Umbilical cord (tissue), 2 donors: ENCODE measurements around the gene C3AR1. TPM values are rescaled to one million over a fixed set of nuclear protein-coding genes. Genes with fewer than 3 reads are reported as not detected.
"Not testable (repeated sequence)": the region's sequence is repeated elsewhere in the genome, so short reads cannot be mapped to it uniquely, and the experiment has no call there.

ENCODE experiments used
- DNase-seq: peaks from one replicate; pipeline ENCODE4 v3.0.0-alpha.2; 2015; ENCODE audit warnings: low spot score
- total RNA-seq: library from RNA; depleted of rRNA; stranded (reverse); fragments of >200 nt; gene quantifications from one replicate; pipeline ENCODE4 v1.2.3, GENCODE V29; 2014; ENCODE audit warnings: low replicate concordance; ENCODE audit not compliant: insufficient read depth

The C3AR1 gene
- total RNA-seq, 1 donor from 2014 or later = 9.6 TPM

DNA sequence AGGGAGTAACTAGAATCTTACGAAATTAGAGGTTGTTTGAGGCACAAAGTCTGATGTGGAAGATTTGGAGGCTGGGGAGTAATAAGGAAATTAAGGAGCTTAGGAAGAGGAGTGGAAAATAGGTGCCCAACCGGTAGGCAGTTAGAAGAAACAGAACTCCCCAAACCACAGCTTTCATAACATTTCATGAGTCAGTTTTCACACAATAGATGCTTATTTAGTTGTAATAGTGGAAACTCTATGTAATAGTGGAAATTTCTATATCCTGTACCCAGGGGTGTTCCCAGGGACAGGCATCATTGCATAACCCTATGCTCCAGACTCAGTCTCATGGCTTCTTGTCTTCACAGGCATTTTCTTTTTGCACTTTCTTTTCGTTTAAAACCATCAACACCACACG is 8.3 kb downstream of the C3AR1 start:
- DNase-seq = no peak

- DNase-seq = no peak
These were observed 8.9 kb downstream of the C3AR1 start for GRCh38 chr12:8057306-8057705.

DNA sequence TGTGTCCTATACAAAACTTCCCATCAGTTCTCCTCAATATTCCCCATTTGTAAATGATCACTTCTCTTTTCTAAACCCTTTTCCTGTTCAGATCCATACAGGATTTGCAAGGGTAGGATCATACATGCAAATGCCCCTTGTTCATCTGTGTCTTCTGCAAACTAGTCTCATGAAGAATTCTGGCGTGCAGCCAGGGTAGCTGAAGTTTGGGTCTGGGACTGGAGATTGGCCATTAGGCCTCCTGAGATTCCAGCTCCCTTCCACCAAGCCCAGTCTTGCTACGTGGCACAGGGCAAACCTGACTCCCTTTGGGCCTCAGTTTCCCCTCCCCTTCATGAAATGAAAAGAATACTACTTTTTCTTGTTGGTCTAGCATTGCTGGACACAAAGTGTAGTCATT is 11.3 kb downstream of the C3AR1 start:
- no peak for DNase-seq

DNA sequence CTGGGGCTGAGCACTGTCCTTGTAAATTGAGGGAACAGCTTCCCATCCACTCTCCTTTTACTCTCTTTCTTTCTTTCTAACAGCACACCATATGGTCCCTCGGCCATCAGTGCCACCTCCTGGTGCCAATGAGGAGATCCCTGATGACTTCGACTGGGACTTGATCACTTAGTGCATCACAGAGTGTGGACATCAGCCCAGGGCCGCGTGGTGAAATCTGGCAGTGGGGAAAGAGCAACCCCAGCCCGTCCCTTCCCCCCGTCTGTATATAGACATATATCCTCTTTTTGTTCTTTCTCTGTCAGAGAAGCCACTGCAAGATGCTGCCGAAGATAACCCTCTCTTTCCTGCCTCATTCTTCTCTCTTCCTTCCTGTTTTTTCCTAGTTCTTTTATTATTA is 13.5 kb downstream of the C3AR1 start:
- DNase-seq = no peak

- DNase-seq = no peak
These were observed 15.4 kb downstream of the C3AR1 start for GRCh38 chr12:8050600-8051250.

DNA sequence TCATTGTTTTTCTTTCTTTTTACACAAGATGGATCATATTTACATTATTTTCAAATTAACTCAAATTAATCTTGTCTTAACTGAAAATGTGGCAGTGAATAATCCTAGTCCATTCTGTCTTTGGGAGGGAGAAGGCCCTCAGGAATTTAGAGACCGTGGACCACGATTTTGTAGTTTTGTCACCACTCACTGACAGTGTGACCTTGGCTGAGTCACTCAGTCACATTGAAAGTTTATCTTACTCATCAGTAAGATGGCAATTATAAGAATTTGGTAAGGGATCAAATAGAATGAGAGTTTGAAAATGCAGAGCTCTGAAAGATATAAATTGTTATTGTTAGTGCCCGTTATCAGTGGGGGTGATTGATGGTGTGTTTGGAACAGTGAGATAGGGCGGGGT is 17.3 kb downstream of the C3AR1 start:
- DNase-seq = no peak

DNA sequence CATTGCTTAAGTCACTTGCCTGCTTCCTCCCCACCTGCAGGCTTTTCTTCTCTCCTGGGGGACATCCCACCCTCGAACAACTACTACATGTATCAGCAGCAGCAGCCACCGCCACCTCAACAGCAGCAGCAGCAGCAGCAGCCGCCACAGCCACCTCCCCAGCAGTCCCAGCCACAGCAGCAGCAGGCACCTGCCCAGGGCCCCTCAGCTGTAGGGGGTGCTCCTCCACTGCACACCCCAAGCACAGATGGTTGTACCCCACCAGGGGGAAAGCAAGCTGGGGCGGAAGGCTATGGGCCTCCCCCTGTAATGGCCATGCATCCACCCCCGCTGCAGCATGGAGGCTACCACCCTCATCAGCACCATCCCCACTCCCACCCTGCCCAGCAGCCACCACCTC is 18.3 kb downstream of the C3AR1 start:
- DNase-seq = no peak

DNA sequence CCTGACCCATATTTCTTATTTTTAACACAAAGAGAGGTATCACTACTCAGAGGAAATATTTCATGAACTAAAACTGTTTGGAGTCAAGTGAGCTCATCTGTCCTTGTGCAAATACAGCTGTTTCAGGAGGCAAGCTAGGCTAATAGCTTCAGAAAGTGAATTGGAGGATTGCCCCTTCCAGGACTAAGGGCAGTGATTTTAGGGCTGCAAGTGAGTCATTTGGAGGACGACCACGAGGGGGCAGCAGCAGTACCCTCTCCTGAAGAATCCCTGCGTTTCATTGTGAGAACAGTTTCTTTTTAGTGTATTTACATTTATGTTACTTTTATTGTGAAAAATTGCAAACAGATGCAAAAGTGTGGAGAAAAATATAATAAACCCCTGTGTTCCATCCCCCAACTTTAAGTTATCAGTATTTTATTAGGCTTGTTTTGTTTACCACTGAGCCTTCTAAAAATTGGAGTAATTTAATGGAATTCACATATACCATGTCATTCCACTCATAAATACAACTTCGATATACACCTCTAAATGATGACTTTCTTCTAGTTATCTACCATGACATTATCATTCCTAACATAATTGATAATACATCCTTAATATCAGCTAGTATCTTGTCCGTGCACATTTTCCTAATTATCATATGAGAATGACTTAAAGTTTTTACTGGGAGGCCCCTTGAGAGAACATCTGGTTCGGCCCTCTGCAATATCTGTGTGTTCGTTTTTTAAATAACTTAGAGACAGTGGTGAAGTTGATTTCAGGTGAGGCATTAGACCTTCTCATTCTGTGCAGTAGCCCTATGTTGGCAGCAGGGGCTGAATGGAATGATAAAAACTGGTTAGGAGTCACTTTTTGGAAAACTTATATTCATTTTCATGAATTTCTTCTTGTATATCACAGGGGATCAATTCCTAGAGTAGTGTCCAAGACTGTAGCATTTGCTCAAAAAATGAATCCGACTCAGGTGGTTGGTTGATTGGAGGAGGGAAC is 19.9 kb downstream of the C3AR1 start:
- DNase-seq = peak; percentile 75

DNA sequence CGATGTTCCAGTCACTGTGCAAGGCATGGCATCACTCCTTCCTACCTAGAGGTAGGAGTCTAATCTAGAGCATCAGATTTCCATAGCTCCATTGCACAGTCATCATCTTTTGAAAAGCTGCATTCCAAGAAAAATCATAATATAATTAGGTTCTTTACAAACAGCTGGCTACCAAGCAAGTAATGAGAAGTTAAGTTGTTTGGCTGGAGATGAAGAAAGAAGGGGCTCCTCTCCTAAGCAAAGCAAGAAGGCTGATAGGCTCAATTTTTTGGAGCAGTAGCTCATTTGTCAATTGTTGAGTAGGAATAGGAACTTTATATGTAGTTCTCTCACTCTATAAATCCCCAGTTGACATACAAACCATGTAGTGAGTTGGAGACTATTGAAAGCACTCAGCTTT is 25.4 kb downstream of the C3AR1 start:
- no peak for DNase-seq

DNA sequence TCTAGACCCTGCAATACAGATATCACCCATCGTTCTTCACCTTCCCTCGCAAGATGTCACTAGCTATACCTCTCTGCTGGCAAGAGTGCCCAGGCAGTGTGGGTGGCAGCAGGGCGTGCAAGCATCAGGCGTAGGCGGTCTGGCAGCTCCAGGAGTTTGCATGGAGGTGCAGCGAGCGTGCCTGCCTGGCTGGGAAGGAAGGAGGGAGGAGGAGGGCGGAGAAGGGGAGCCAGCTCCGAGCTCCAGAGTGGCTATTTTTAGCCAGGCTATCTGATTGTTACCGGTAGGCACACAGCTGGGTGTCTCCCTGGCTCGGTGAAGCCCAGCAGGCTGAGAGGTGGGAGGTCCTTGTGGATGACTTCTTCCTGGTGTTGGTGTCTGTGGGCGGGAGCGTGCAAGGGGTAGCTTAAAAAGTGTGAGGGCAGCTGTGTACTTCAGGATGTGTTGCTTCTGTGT is 27.5 kb downstream of the C3AR1 start:
- peak; percentile 59 for DNase-seq

GRCh38 chr12:8037947-8038346 is 28.2 kb downstream of the C3AR1 start:
- DNase-seq = no peak

DNA sequence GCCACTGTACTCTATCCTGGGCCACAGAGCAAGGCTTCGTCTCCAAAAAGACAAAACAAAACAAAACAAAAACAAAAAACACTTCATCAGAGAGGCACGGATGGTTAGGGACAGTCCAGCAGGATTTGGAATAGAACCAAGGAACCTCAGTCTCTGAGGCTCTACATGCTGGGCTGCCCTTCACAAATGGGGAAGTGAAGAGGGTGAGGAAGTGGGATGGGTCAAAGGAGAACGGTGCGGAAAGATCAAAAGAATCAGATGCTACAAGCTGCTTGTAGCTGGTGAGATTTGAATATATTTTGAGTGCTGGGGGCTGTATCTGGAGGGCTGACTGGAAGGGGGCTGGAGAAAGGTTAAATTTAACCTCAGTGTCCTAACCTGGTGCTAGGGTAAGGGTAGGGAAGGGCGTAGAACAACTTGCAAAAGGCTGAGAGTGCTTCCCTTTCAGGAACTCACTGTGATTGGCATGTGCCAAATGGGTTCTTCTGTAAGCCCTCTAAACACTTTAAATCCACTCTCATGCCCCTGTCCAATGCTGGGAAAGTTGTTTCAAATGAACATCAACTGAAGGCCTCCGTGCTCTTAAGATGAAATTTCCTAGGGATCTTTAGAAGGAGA is 29.0 kb downstream of the C3AR1 start:
- DNase-seq = no peak

- DNase-seq = no peak
These were observed 29.8 kb downstream of the C3AR1 start for GRCh38 chr12:8036346-8036745.

GRCh38 chr12:8035440-8036010 is 30.6 kb downstream of the C3AR1 start:
- DNase-seq = peak; percentile 60

DNA sequence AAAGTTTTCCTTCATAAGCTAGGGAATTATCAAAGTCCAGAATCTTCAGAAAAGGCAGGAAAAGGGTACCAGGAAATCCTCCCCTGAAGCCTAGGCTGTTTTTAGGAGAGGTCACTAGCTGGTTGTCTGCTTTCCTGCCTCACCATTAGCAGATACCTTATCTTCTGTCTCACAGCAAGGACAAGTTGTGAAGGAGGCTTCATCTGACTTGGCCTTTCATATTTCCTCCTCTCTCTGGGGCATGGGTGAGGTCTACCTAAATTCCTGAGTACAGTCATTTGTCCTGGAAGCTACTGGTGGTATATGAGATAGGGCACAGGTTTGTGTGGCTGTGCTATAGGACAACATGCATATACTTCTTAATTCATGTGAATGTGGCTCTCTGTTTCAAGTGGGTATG is 31.4 kb downstream of the C3AR1 start:
- DNase-seq = no peak

DNA sequence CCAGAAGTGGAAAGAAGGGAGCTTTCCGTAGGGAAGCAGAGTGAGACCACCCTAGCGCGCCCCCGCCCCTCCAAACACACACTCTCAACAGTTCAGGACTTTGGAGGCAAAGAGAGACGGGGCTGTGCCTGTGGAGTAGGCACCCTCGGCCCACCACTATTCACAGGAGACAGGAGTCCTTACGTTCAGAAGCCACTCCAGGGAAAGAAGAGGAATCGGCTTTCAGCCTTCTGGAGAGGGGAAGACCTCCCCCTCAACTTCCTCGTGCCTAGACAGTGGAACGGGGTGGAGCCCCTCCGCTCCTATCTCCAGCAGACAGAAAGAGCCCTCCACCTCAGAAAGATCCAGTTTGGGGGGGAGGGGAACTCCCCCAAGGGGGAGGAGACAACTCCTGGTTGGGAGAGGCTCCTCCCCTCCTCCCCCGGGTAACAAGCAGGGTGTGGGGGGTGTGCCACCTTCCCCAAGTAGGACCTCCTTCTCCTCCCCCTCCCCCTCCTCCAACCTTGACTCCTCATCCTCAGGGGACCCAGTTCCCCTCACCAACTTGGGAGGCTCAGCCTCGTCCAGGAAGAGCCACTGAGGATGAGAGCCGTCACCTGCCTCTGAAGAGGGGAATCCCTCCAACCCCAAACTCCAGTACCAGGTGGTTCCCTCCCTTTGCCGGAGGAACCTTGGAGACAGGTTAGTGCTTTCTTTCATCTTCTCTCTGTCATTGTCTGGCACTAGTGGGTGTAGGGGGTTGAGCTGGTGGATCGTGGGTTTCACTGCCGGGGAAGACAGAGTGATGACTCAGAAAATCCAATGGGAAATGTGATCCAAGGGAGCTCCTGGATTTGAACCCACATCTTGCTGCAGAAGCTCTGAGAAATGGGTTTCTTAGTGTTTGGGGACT is 32.8 kb downstream of the C3AR1 start:
- DNase-seq = peak; percentile 71

DNA sequence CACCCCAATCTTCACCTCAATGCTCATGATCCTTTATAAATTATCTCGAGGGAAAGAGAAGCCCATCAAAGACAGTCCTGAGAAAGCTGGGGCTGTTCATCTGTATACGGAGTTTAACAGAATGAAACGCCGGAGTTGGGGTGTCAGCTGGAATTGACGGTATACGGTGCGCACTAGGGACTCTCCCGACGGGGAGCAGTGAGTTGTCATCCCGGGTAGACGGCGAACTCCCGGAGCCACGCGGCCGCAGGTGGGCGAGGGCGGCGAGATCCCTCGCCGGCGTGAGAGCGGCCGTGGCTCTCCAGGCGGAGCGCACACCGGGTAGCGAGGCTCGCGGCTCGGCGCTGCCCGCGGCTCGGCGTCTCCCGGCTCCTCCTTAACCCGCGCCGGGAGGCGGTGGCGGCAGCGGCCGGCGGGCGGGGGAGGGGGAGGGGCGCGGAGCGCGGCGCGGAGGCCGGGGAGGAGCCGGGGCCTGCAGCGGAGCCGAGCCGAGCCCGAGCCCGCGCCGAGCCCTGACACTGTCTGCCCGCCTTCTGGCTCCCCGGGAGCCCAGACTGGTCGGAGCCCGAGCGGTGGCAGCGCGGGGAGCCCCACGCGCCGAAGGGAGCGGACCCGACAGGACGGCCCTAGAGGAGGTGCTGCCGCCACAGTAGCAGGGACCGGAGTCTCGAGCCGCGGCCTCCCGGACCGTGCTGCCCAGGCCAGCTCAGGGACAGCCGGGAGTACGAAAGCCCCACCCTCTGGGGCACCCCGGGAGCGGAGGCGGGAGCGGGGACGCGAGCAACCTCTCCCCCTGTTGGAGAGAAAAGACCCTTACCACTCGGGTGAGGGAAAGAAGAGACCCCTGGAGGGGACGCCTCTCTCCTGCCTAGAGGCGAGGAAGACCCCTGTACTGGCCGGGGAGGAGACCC is 33.7 kb downstream of the C3AR1 start, which contains the start of gene FOXJ2:
Gene FOXJ2 (plus strand): TSS at position 475 of the 911 bp plus-strand sequence. CDS start 7,117 bp downstream, outside the sequence.
- peak; percentile 86 for DNase-seq

DNA sequence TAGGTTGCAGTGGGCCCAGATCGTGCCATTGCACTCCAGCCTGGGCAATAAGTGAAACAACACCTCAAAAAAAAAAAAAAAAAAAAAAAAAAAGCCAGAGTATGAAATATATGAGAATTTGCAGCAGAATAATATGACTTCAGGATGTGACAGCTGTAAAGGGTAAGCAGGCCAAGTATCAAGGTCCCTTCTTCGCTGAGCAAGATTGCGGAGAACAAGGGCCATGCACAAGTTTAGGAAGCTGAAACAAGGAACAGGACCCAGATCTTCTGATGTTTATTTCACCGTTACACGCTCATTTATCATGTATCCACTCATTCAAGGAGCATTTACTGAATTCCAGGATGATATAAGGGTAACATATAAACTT is 34.3 kb downstream of the C3AR1 start:
- DNase-seq = no peak

DNA sequence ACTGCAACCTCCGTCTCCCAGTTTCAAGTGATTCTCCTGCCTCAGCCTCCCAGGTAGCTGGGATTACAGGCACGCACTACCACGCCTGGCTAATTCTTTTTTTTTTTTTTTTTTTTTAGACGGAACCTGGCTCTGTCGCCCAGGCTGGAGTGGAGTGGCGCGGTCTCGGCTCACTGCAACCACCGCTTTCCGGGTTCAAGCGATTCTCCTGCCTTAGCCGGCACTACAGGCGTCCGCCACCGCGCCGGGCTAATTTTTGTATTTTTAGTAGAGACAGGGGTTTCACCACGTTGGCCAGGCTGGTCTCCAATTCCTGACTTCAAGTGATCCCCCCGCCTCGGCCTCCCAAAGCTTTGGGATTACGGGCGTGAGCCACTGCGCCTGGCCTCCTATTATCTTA is 35.1 kb downstream of the C3AR1 start:
- not testable (repeated sequence) for DNase-seq

- no peak for DNase-seq
These were observed 36.0 kb downstream of the C3AR1 start for GRCh38 chr12:8030189-8030588.
